ACHN (cell line): Measurements from ENCODE around the gene ACSL3.

Source experiments
- DNase-seq: peaks from one replicate; pipeline ENCODE4 v3.0.0-alpha.2; 2015
- in situ Hi-C: cut with HindIII; loops from 2 replicates; pipeline ENCODE4 v1.10.0; 2017; ENCODE audit warnings: low sequenced_read_pairs, low pct_ligation_motif_present, low pct_unique_long_range_greater_than_20kb

Gene ACSL3

DNA sequence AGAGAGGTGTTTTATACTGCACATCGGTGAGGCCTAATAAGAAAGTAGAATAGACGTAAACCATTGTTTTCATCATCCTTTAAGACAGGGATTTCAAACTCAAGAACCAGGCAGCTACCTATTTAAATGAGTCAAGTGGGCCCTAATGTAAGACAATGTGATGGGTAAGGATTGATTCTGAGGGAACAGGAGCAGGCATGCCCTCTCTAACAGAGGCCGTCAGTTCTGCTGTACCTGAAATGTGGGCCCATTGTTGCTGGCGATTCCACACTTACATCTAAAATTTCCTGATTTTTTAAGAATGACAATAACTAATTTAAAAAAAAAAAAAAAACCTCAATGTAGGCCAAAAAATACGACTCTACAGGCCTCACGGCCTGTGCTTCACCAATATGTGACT is 67.5 kb downstream of the ACSL3 start:
- in situ Hi-C loops = no loop called here
- no peak for DNase-seq

GRCh38 chr2:222930862-222931261 is 70.0 kb downstream of the ACSL3 start:
- in situ Hi-C loops = no loop called here
- no peak for DNase-seq

DNA sequence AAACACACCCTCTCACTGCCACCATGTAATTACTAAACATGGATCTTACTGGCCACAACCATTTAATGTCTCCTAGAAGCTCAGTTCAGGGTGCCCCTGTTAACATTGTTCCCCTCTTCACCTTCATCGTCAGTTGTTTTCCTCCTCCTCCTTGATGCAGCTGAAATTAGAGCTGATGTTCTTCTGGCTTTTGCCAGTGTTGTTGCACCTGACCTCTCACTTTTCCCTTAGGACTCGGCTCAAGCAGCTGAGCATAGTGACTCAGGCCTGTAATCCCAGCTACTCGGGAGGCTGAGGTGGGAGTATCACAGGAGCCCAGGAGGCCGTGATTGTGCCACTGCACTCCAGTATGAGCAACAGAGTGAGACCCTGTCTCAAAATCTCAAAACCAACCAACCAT is 70.8 kb downstream of the ACSL3 start:
- DNase-seq = no peak
- in situ Hi-C loops = no loop called here

GRCh38 chr2:222933458-222933857 is 72.6 kb downstream of the ACSL3 start:
- no peak for DNase-seq
- in situ Hi-C loops = no loop called here

DNA sequence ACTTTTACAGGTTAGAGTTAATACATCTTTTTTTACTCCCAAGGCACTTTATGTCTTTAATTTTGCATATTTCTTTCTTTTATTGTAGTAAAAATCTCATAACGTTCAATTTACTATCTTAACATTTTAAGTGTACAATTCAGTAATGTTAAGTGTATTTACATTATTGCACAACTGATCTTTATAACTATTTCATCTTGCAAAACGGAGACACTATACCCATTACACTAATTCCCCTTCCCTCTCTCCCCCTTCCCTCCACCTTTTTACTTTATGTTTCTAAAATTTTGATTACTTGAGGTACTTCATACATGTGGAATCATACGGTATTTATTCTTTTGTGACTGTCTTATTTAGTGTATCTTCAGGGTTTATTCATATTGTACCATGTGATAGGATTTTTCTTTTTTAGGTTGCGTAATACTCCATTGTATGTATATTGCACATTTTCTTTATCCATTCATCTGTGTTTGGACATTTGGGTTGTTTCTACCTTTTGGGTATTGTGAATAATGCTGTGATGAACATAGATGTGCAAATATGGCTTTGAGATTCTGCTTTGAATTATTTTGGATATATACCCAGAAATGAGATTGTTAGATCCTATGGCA is 75.0 kb downstream of the ACSL3 start:
- DNase-seq = no peak
- in situ Hi-C loops = no loop called here

- in situ Hi-C loops = no loop called here
- DNase-seq = no peak
These were observed 75.9 kb downstream of the ACSL3 start for GRCh38 chr2:222936705-222937104.

DNA sequence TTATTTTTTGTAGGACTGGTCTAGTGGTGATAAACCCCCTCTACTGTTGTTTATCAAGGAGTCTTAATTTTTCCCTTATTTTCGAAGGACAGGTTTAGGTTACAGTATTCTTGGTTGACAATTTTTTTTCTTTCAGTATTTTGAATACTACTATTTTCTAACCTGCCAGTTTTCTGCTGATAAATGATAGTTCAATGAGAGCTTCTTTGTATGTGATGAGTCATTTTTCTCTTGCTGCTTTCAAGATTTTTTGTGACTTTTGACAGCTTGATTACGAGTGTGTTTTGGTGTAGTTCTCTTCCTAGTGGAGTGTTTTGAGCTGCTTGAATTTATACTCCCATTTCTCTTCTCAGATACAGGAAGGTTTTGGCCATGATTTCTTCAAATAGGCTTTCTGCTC is 77.5 kb downstream of the ACSL3 start:
- DNase-seq = no peak
- in situ Hi-C loops = no loop called here

DNA sequence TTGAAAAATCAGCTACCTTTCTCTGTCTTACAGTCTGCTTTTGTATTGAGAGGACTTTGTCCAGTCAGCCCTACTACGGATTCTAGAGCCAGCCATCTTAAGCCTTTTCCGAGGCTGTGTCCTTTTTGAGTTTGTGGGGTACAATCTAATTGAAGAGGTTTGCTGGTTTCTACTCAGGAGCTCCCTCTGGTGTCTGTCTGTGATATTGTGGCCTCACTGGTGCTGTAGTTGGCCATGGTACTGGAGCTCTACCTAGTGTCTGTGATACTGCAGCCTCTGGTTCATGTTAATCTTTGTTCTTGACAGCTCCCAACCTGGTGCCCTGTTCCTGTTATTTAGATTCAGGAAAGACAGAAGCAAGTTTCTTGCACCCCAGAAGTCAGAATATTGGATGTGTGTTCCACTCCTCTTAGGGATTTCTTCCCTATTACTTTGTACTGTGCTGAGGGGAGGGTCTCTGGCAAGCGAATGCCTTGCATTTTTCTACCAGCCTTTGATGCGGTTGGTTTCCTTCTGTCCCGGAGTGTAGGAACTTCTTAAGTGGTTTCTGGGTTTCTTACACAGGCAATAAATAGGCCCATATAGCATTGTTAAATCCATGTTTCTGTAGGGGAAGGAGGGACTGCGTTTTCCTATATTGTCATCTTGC is 78.5 kb downstream of the ACSL3 start:
- in situ Hi-C loops = no loop called here
- DNase-seq = peak; percentile 86

DNA sequence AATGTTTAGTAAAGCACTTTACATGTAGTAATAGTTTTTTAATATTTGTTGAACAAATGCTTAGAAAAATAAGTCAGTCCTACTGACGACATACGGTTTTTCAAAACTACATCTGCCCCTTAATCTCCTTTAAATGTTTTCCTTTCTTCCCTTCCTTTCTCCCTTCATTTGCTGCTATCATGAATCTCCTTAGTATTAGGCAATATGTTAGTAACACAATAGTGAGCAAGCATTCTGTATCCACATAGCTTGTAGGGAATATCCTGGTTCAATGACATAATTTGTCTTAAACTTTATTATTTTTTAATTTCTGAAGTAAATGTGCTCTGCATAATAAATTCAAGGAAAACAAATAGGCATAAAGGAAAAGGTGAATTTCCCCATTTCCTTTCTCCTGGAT is 79.1 kb downstream of the ACSL3 start:
- DNase-seq = no peak
- in situ Hi-C loops = no loop called here

DNA sequence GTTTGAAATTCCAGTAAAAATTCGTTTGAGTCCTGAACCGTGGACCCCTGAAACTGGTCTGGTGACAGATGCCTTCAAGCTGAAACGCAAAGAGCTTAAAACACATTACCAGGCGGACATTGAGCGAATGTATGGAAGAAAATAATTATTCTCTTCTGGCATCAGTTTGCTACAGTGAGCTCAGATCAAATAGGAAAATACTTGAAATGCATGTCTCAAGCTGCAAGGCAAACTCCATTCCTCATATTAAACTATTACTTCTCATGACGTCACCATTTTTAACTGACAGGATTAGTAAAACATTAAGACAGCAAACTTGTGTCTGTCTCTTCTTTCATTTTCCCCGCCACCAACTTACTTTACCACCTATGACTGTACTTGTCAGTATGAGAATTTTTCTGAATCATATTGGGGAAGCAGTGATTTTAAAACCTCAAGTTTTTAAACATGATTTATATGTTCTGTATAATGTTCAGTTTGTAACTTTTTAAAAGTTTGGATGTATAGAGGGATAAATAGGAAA is 80.7 kb downstream of the ACSL3 start:
- peak; percentile 84 for DNase-seq
- in situ Hi-C loops = no loop called here

DNA sequence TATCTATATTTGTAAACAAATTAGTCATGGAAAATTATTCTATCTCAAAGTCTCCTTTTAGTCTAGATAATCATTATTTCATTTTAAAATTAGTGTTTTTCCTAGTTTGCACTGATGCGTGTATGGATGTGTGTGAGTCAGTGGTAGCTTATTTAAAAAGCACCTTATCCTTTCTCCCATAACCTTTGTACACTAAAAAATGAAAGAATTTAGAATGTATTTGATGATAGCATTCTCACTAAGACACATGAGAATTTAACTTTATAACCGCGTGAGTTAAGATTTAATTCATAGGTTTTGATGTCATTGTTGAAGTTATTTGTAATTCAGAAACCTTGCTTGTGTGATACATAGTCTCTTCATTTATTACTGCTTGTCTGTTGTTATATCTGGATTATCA is 81.7 kb downstream of the ACSL3 start:
- in situ Hi-C loops = no loop called here
- peak; percentile 49 for DNase-seq

- in situ Hi-C loops = no loop called here
- DNase-seq = no peak
These were observed 82.1 kb downstream of the ACSL3 start for GRCh38 chr2:222942977-222943376.

DNA sequence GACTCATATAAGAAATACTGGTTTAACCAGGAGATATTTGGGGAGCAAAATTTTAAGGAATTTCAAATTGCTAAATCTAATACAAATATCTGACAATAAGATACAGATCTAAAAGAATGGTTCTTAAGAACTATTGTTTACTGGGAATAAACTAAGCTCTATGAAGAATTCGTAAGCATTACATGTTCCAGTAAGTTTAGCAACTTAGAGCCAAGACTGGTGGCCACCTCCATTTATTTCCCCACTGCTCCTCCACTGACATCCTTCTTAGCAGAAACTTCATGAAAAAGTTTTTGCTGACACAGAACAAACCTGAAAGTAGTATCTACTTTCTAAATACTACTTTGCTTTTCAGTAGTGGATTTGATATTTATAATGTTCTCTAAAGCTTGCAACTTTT is 83.0 kb downstream of the ACSL3 start:
- peak; percentile 38 for DNase-seq
- in situ Hi-C loops = no loop called here

GRCh38 chr2:222944552-222944951 is 83.7 kb downstream of the ACSL3 start:
- in situ Hi-C loops = no loop called here
- peak; percentile 73 for DNase-seq

GRCh38 chr2:222944971-222945740 is 84.3 kb downstream of the ACSL3 start:
- in situ Hi-C loops = no loop called here
- no peak for DNase-seq

- DNase-seq = no peak
- in situ Hi-C loops = no loop called here
These were observed 85.1 kb downstream of the ACSL3 start for GRCh38 chr2:222945887-222946286.

- in situ Hi-C loops = no loop called here
- DNase-seq = no peak
These were observed 86.0 kb downstream of the ACSL3 start for GRCh38 chr2:222946700-222947287.

DNA sequence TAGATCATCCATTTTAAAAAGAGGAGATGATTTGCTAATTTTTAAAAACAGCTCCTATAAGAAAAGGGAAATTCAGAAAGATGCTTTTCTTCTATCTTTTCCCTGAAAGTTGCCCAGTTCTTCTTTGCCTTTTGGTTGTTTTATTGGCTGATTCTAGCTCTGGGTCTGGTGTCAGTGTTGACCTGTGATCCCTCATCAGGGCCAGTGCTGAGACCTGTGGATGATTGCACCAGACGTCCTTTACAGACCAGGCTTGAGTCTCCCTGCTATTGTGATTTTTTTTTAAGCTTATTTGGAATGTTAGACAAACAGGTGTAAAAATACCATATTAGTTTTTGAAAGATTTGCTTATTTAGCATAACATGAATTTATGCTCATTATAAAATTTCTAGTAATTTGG is 88.2 kb downstream of the ACSL3 start:
- in situ Hi-C loops = no loop called here
- no peak for DNase-seq

- no peak for DNase-seq
- in situ Hi-C loops = no loop called here
These were observed 89.0 kb downstream of the ACSL3 start for GRCh38 chr2:222949690-222950323.
